GM12801 (cell line): Measurements from ENCODE around the gene REXO1.

Source experiments
- CTCF ChIP-seq: IDR thresholded peaks from one replicate; pipeline ENCODE4 v1.5.1; 2011; ENCODE audit warnings: control low read depth; ENCODE audit not compliant: insufficient read length; ENCODE audit errors: extremely low read depth

Gene REXO1

GRCh38 chr19:1866693-1867348 is 18.5 kb upstream of the REXO1 start:
- TF ChIP-seq CTCF: no peak

- TF ChIP-seq CTCF: no peak
Observed at GRCh38 chr19:1865172-1866010, 17.1 kb upstream of the REXO1 start.

- no peak for TF ChIP-seq CTCF
Observed at GRCh38 chr19:1864480-1865171, 16.3 kb upstream of the REXO1 start.

- no peak for TF ChIP-seq CTCF
Observed at GRCh38 chr19:1863638-1864479, 15.6 kb upstream of the REXO1 start.

GRCh38 chr19:1863328-1863637 is 15.0 kb upstream of the REXO1 start, which contains the start of gene KLF16:
Gene KLF16, minus strand, starts transcription at chr19:1863579. Its CDS starts 82 bp downstream, at chr19:1863497.
- no peak for TF ChIP-seq CTCF

GRCh38 chr19:1862424-1863327 is 14.4 kb upstream of the REXO1 start:
- TF ChIP-seq CTCF: no peak
